Fibroblast of mammary gland (primary cell): Measurements from ENCODE around the gene KPNA1.

ENCODE experiments used
- DNase-seq: peaks from one replicate; pipeline ENCODE4 v3.0.0-alpha.2; 2010; ENCODE audit warnings: low read depth
- H3K4me3 ChIP-seq: 2 replicates; pipeline ENCODE4 v1.5.1; 2011; ENCODE audit warnings: low read depth, mild to moderate bottlenecking, low read length, moderate library complexity; ENCODE audit not compliant: control insufficient read depth
- TF ChIP-seq, protein P1 (sequence below): conservative IDR thresholded peaks from 2 replicates; pipeline ENCODE4 v1.5.1; 2011; ENCODE audit warnings: low read depth, low read length, inconsistent platforms; ENCODE audit not compliant: control insufficient read depth, insufficient read depth

The KPNA1 gene

DNA sequence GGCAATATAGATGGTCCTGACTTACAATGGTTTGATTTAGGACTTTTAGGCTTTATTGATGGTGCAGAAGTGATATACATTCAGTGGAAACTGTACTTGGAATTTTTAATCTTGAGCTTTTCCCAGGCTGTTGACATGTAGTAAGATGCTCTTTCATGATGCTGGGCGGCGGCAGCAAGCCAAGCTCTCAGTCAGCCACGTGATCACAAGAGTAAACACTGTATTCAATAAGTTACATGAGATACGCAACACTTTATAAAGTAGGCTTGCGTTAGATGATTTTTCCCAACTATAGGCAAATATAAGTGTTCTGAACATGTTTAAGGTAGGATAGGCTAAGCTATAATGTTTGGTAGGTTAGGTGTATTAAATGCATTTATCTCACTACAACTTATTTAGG is 31.4 kb upstream of the KPNA1 start:
- no peak for DNase-seq
- H3K4me3 ChIP-seq: no peak overlapping the region
- TF ChIP-seq, protein P1, sequence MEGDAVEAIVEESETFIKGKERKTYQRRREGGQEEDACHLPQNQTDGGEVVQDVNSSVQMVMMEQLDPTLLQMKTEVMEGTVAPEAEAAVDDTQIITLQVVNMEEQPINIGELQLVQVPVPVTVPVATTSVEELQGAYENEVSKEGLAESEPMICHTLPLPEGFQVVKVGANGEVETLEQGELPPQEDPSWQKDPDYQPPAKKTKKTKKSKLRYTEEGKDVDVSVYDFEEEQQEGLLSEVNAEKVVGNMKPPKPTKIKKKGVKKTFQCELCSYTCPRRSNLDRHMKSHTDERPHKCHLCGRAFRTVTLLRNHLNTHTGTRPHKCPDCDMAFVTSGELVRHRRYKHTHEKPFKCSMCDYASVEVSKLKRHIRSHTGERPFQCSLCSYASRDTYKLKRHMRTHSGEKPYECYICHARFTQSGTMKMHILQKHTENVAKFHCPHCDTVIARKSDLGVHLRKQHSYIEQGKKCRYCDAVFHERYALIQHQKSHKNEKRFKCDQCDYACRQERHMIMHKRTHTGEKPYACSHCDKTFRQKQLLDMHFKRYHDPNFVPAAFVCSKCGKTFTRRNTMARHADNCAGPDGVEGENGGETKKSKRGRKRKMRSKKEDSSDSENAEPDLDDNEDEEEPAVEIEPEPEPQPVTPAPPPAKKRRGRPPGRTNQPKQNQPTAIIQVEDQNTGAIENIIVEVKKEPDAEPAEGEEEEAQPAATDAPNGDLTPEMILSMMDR: no peak

DNA sequence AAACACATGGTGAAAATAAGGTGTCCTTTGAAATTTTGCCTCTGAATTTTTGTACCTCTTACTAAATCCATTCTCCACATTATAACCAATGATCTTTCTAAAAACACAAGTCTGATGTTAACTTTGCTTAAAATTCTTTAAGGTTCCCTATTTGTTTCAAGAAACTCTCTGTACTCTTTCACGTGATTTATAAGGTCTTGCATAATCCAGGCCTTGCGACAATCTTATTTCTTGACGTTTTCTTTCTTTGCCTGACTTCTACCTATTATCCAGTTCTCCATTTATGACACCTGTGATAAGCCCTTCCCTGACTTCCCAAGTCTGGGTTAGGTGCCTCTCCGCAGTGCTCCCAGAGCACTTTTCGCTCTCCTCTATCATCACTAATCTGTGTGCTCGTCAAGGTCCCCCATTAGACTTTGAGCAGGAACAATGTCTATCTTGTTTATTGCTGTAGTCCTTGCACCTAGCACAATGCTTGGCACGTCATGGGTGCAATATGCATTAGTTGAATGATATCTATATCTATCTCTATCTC is 24.3 kb upstream of the KPNA1 start:
- TF ChIP-seq, protein P1: no peak
- no peak for DNase-seq
- no peak overlapping the region for H3K4me3 ChIP-seq

DNA sequence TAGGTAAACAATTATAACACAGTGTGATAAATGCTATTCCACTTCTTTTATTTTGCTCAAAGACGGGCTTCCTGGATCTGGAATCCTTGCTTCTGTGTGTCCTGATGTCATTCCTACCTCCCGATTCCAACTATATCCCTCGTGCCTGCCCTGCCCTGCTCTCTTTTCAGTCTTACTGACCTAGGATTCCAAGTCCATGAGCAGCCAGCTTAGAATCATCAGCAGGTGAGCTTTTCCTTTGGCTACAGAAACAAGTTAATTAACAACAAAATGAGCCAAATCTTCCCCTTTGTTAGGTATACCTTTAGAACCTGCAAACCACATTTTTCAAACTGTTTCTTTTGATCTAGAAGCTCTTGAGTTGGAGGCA is 21.9 kb upstream of the KPNA1 start:
- TF ChIP-seq, protein P1: no peak
- DNase-seq: no peak
- no peak overlapping the region for H3K4me3 ChIP-seq

DNA sequence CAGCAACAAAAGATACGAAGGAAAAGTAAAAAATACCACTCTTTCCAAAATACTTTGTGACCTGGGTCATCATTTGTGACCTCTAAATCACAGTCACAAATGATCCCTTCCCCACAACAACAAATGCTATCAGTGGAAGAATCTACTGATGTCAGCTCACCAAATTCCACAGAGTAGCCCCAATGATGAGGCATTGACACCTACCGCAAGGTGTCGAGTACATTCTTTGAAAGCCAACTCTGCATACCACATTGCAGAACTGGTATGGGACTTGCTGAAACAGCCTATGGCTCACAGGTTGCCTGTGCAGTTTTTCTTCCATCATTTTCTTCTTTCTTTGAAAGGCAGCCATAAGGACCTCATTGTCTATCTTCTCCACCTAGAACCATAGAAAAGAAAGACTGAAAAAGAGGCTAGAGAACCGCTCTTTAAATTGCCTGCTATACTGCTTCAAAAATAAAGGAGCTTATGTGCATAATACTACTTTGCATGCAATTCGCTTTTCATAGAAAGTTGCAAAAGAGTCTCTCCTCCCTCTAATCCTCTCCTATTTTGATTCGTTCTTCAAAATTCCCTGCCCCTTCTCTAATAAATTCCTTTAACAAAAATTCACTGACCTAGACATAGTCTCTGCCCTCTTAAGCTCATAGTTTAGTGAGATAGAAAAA is 21.4 kb upstream of the KPNA1 start:
- no peak overlapping the region for H3K4me3 ChIP-seq
- TF ChIP-seq, protein P1: no peak
- DNase-seq: no peak

DNA sequence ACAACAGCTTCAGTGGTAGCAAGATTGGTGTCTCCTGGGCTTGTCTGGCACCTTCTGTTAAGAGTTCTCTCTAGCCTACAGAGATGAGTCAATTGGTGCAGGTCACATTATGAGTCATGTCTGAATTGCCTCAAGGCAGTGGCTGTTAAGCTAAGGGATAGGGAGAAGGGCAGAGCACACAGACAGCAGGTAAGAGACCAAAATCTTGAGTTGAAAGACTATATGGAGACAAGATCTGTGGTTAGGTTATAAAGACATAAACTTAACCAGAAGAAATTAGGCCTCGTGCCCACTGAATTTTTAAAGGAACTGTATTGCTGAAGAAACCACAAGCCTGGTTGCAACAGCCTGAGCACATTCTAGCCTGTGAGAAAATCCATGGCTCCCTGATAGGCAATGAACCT is 19.2 kb upstream of the KPNA1 start:
- peak; percentile 83 for DNase-seq
- TF ChIP-seq, protein P1: no peak
- no peak overlapping the region for H3K4me3 ChIP-seq

DNA sequence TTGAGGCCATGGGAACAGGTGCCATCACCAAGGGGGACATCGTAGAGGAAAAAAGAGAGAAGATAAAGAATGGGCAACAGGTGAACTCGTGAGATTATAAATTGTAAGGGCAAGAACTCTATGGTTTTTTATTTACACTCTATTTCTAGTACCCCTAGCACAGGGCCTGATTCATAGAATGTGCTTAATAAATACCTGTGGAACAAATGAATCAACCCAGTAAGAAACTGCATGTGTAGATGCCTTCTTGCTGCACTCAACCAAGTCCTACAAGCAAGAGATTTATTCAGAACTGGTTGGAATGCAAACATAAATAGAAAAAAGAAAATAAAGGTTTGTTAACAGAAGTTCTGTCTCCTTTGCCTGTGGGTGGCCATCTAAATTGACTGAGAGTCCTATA is 18.7 kb upstream of the KPNA1 start:
- no peak overlapping the region for H3K4me3 ChIP-seq
- TF ChIP-seq, protein P1: no peak
- no peak for DNase-seq
